Measurements from ENCODE around the gene TTLL11. TPM values are rescaled to one million over a fixed set of nuclear protein-coding genes. Genes with fewer than 3 reads are reported as not detected.

The TTLL11 gene
- total and polyA plus RNA-seq, 4 donors: 1.4 to 4.5 (median 3.6) TPM

DNA sequence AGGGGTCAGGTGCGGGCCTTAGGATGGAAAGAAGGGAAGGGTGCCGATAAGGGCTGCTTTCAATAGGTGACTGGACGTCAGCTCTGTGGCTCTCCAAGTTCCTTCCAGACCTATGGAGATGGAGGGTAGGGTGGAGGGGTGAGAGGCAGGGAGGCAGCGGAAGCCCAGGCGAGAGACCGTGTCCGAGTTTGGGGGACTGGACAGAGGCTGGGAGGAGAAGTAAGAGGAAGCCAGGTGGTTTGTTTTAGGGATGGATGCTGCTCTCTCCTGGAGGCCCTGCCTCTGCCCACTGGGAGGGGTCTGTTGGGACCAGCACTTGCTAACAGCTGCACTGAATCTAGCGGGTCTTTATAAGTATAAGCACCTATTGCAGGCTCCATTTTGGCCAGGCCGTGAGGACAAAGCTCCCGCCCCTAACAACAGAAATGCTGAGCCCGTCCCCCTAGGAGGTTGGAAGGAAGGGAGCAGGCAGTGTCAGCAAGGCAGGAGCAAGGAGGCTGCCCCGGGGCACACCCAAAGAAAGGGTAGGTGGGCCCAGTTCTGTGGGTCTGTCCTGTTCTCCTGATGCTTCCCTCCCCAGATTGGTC lies 274.2 kb downstream of the TTLL11 start:
- Histone ChIP-seq H3K9me3 (ENCODE audit: control insufficient read depth in 4 of 4, low read length in 3 of 4) (no peaks in the 10 kb centered on the region), H3K27me3 (ENCODE audit: control insufficient read depth in 4 of 4, insufficient read depth in 4 of 4, low read length in 3 of 4) (no peaks in the 10 kb centered on the region), H3K27ac (ENCODE audit: low read depth in 1 of 2, low read length in 2 of 2) (no peak overlapping the region), H3K36me3 (ENCODE audit: control insufficient read depth in 4 of 4, insufficient read depth in 3 of 4, low read depth in 1 of 4, low read length in 3 of 4) (no peaks in the 10 kb centered on the region), H3K4me1 (ENCODE audit: control insufficient read depth in 4 of 4, insufficient read depth in 4 of 4, low read length in 3 of 4) (no peaks in the 10 kb centered on the region), H3K9ac (ENCODE audit: low read depth in 1 of 2, low read length in 2 of 2) (no peak overlapping the region), H3K4me3 (ENCODE audit: low read depth in 1 of 3, low read length in 3 of 3) (no peak overlapping the region)
- DNase-seq (ENCODE audit: low spot score): no peak
- TF ChIP-seq JUND (IDR thresholded peaks at IDR 0.05) (no peak), YY1 (IDR thresholded peaks at IDR 0.05) (no peak), FOXA2 (IDR thresholded peaks at IDR 0.05) (no peak), HNF4G (IDR thresholded peaks at IDR 0.05) (no peak), FOXA1 (IDR thresholded peaks at IDR 0.05) (no peak), SP1 (IDR thresholded peaks at IDR 0.05) (no peak), HNF4A (conservative IDR thresholded peaks at IDR 0.05) (no peak), TAF1 (conservative IDR thresholded peaks at IDR 0.05) (no peak)
- TF ChIP-seq, protein P1, sequence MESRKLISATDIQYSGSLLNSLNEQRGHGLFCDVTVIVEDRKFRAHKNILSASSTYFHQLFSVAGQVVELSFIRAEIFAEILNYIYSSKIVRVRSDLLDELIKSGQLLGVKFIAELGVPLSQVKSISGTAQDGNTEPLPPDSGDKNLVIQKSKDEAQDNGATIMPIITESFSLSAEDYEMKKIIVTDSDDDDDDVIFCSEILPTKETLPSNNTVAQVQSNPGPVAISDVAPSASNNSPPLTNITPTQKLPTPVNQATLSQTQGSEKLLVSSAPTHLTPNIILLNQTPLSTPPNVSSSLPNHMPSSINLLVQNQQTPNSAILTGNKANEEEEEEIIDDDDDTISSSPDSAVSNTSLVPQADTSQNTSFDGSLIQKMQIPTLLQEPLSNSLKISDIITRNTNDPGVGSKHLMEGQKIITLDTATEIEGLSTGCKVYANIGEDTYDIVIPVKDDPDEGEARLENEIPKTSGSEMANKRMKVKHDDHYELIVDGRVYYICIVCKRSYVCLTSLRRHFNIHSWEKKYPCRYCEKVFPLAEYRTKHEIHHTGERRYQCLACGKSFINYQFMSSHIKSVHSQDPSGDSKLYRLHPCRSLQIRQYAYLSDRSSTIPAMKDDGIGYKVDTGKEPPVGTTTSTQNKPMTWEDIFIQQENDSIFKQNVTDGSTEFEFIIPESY (IDR thresholded peaks at IDR 0.05): no peak
- TF ChIP-seq, protein P2, sequence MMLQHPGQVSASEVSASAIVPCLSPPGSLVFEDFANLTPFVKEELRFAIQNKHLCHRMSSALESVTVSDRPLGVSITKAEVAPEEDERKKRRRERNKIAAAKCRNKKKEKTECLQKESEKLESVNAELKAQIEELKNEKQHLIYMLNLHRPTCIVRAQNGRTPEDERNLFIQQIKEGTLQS (IDR thresholded peaks at IDR 0.05): no peak
- TF ChIP-seq, protein P3, sequence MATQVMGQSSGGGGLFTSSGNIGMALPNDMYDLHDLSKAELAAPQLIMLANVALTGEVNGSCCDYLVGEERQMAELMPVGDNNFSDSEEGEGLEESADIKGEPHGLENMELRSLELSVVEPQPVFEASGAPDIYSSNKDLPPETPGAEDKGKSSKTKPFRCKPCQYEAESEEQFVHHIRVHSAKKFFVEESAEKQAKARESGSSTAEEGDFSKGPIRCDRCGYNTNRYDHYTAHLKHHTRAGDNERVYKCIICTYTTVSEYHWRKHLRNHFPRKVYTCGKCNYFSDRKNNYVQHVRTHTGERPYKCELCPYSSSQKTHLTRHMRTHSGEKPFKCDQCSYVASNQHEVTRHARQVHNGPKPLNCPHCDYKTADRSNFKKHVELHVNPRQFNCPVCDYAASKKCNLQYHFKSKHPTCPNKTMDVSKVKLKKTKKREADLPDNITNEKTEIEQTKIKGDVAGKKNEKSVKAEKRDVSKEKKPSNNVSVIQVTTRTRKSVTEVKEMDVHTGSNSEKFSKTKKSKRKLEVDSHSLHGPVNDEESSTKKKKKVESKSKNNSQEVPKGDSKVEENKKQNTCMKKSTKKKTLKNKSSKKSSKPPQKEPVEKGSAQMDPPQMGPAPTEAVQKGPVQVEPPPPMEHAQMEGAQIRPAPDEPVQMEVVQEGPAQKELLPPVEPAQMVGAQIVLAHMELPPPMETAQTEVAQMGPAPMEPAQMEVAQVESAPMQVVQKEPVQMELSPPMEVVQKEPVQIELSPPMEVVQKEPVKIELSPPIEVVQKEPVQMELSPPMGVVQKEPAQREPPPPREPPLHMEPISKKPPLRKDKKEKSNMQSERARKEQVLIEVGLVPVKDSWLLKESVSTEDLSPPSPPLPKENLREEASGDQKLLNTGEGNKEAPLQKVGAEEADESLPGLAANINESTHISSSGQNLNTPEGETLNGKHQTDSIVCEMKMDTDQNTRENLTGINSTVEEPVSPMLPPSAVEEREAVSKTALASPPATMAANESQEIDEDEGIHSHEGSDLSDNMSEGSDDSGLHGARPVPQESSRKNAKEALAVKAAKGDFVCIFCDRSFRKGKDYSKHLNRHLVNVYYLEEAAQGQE (IDR thresholded peaks at IDR 0.05): no peak
- TF ChIP-seq, protein P4, sequence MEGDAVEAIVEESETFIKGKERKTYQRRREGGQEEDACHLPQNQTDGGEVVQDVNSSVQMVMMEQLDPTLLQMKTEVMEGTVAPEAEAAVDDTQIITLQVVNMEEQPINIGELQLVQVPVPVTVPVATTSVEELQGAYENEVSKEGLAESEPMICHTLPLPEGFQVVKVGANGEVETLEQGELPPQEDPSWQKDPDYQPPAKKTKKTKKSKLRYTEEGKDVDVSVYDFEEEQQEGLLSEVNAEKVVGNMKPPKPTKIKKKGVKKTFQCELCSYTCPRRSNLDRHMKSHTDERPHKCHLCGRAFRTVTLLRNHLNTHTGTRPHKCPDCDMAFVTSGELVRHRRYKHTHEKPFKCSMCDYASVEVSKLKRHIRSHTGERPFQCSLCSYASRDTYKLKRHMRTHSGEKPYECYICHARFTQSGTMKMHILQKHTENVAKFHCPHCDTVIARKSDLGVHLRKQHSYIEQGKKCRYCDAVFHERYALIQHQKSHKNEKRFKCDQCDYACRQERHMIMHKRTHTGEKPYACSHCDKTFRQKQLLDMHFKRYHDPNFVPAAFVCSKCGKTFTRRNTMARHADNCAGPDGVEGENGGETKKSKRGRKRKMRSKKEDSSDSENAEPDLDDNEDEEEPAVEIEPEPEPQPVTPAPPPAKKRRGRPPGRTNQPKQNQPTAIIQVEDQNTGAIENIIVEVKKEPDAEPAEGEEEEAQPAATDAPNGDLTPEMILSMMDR (IDR thresholded peaks at IDR 0.05; ENCODE audit: low read depth, low read length, missing input control): no peak
- TF ChIP-seq, protein P5, sequence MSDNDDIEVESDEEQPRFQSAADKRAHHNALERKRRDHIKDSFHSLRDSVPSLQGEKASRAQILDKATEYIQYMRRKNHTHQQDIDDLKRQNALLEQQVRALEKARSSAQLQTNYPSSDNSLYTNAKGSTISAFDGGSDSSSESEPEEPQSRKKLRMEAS (IDR thresholded peaks at IDR 0.05): no peak
- WGBS: 90% methylated on average over 12 of the region's 12 CpGs

DNA sequence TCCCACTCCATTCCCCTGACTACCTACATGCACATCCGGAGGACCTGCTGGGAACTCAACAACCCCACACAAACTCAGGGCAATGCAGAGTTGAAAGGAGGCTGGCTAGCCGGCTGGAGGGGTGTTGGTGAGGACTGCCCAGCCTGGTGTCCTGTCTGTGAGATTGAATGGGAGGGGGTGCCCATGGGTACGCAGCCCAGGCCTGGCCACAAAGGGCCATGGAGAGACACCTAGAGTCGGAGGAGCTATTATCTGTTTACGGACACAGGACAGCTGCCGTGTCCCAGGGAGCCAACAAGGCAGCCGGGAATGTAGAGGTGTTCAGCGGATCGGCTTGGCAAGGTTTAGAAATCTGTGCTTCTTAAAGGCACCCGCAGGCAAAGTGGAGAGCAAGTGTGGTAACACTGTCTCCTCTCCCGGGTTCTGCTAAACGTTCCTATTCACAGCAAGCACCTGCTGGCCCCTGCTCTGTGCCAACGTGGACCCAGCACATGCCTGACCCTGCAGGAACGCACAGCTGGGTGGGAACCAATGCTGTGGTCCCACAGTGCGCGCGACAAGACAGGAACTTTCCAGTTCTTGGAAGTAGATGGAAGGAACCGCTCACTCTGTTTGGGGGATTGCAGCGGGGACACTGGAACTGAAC lies 275.0 kb downstream of the TTLL11 start:
- DNase-seq (ENCODE audit: low spot score): no peak
- Histone ChIP-seq H3K4me3 (ENCODE audit: low read depth in 1 of 3, low read length in 3 of 3) (no peak overlapping the region), H3K27ac (ENCODE audit: low read depth in 1 of 2, low read length in 2 of 2) (no peak overlapping the region), H3K9me3 (ENCODE audit: control insufficient read depth in 4 of 4, low read length in 3 of 4) (no peaks in the 10 kb centered on the region), H3K27me3 (ENCODE audit: control insufficient read depth in 4 of 4, insufficient read depth in 4 of 4, low read length in 3 of 4) (no peaks in the 10 kb centered on the region), H3K4me1 (ENCODE audit: control insufficient read depth in 4 of 4, insufficient read depth in 4 of 4, low read length in 3 of 4) (no peaks in the 10 kb centered on the region), H3K9ac (ENCODE audit: low read depth in 1 of 2, low read length in 2 of 2) (no peak overlapping the region), H3K36me3 (ENCODE audit: control insufficient read depth in 4 of 4, insufficient read depth in 3 of 4, low read depth in 1 of 4, low read length in 3 of 4) (no peaks in the 10 kb centered on the region)
- WGBS: 88% methylated on average over 19 of the region's 19 CpGs
- TF ChIP-seq, protein P4 (IDR thresholded peaks at IDR 0.05; ENCODE audit: low read depth, low read length, missing input control): no peak
- TF ChIP-seq, protein P5 (IDR thresholded peaks at IDR 0.05): no peak
- TF ChIP-seq SP1 (IDR thresholded peaks at IDR 0.05): no peak
- no peak for TF ChIP-seq JUND (IDR thresholded peaks at IDR 0.05)
- TF ChIP-seq, protein P1 (IDR thresholded peaks at IDR 0.05): no peak
- no peak for TF ChIP-seq HNF4A (conservative IDR thresholded peaks at IDR 0.05)
- TF ChIP-seq FOXA1 (IDR thresholded peaks at IDR 0.05): no peak
- no peak for TF ChIP-seq YY1 (IDR thresholded peaks at IDR 0.05)
- TF ChIP-seq NR2F2 (IDR thresholded peaks at IDR 0.05): no peak
- TF ChIP-seq EGR1 (IDR thresholded peaks at IDR 0.05; ENCODE audit: low read depth in 2 of 2): no peak
- TF ChIP-seq HNF4G (IDR thresholded peaks at IDR 0.05): no peak
- no peak for TF ChIP-seq TAF1 (conservative IDR thresholded peaks at IDR 0.05)
- TF ChIP-seq RAD21 (IDR thresholded peaks at IDR 0.05): no peak
- no peak for TF ChIP-seq GABPA (IDR thresholded peaks at IDR 0.05 in 1 of 2, conservative IDR thresholded peaks at IDR 0.05 in 1 of 2)
- TF ChIP-seq RXRA (IDR thresholded peaks at IDR 0.05): no peak
